HEK293 (cell line): ENCODE measurements around the gene PDE4D.

ENCODE experiments used
- CTCF ChIA-PET: fragments of 350-600 bp; formaldehyde crosslinking; extraction: SDS; loops from one replicate; lab custom pipeline; 2021; ENCODE audit warnings: antibody characterized with exemption; lab: Yijun Ruan, JAX
- POLR2A ChIA-PET: fragments of 300-600 bp; formaldehyde crosslinking; extraction: SDS; loops from one replicate; lab custom pipeline; 2020; ENCODE audit warnings: antibody characterized with exemption, inconsistent platforms; lab: Yijun Ruan, JAX
- H3K27ac ChIP-seq: fragments of 200-500 bp; sonication (Bioruptor generic); 2 replicates; pipeline ENCODE4 v1.5.1; 2014; ENCODE audit warnings: low read depth, low read length, control low read depth, inconsistent platforms; ENCODE audit errors: extremely low read depth
- H3K36me3 ChIP-seq, 2 experiments: fragments of 200-500 bp in 1 of 2; sonication (Bioruptor generic) in 1 of 2; 1 replicate in 1 of 2; 2 replicates in 1 of 2; pipeline ENCODE4 v1.5.1; 2014 to 2017; ENCODE audit warnings: inconsistent platforms in 2 of 2, low read length in 2 of 2; ENCODE audit not compliant: control insufficient read depth in 2 of 2, insufficient read depth in 1 of 2
- H3K4me1 ChIP-seq: fragments of 200-500 bp; sonication (Bioruptor generic); 2 replicates; pipeline ENCODE4 v1.5.1; 2014; ENCODE audit warnings: mild to moderate bottlenecking, low read length, inconsistent platforms; ENCODE audit not compliant: control insufficient read depth, insufficient read depth
- H3K4me3 ChIP-seq: 2 replicates; pipeline ENCODE4 v1.5.1; 2011; ENCODE audit warnings: low read depth, mild to moderate bottlenecking, control low read depth, low read length, moderate library complexity
- H3K9me3 ChIP-seq: fragments of 200-500 bp; sonication (Bioruptor generic); 2 replicates; pipeline ENCODE4 v1.5.1; 2014; ENCODE audit warnings: low read depth, low read length, inconsistent platforms; ENCODE audit not compliant: control insufficient read depth, insufficient read depth
- GLI4 ChIP-seq: fragments of 450-650 bp; formaldehyde crosslinking; IDR thresholded peaks from 2 replicates; pipeline ENCODE4 v1.5.1; 2016; ENCODE audit warnings: missing biosample characterization, missing genetic modification characterization
- PRDM4 ChIP-seq: fragments of 450-650 bp; formaldehyde crosslinking; IDR thresholded peaks from 2 replicates; pipeline ENCODE4 v1.5.1; 2017; ENCODE audit warnings: missing biosample characterization, missing genetic modification characterization
- RBAK ChIP-seq: fragments of 450-650 bp; formaldehyde crosslinking; IDR thresholded peaks from 2 replicates; pipeline ENCODE4 v1.5.1; 2016; ENCODE audit warnings: missing biosample characterization, missing genetic modification characterization
- ZFP37 ChIP-seq: fragments of 450-650 bp; formaldehyde crosslinking; IDR thresholded peaks from 2 replicates; pipeline ENCODE4 v1.5.1; 2016; ENCODE audit warnings: missing biosample characterization, missing genetic modification characterization
- ZNF10 ChIP-seq: fragments of 450-650 bp; formaldehyde crosslinking; IDR thresholded peaks from 2 replicates; pipeline ENCODE4 v1.5.1; 2017; ENCODE audit warnings: missing biosample characterization, missing genetic modification characterization
- ZNF112 ChIP-seq: fragments of 450-650 bp; formaldehyde crosslinking; IDR thresholded peaks from 2 replicates; pipeline ENCODE4 v1.5.0; 2017; ENCODE audit warnings: missing biosample characterization, missing genetic modification characterization
- ZNF138 ChIP-seq: fragments of 450-650 bp; formaldehyde crosslinking; IDR thresholded peaks from 2 replicates; pipeline ENCODE4 v1.5.1; 2016; ENCODE audit warnings: missing biosample characterization, missing genetic modification characterization, borderline replicate concordance
- ZNF184 ChIP-seq: fragments of 450-650 bp; IDR thresholded peaks from 2 replicates; pipeline ENCODE4 v1.5.1; 2018; ENCODE audit warnings: missing biosample characterization, mild to moderate bottlenecking, missing genetic modification characterization
- ZNF2 ChIP-seq: fragments of 450-650 bp; formaldehyde crosslinking; IDR thresholded peaks from 2 replicates; pipeline ENCODE4 v1.5.1; 2016; ENCODE audit warnings: missing biosample characterization, missing genetic modification characterization
- ZNF202 ChIP-seq: fragments of 450-650 bp; formaldehyde crosslinking; IDR thresholded peaks from 2 replicates; pipeline ENCODE4 v1.5.1; 2016; ENCODE audit warnings: missing biosample characterization, missing genetic modification characterization, borderline replicate concordance
- ZNF280D ChIP-seq: fragments of 450-650 bp; formaldehyde crosslinking; IDR thresholded peaks from 2 replicates; pipeline ENCODE4 v1.5.1; 2016; ENCODE audit warnings: missing biosample characterization, missing genetic modification characterization
- ZNF311 ChIP-seq: fragments of 450-650 bp; formaldehyde crosslinking; IDR thresholded peaks from 2 replicates; pipeline ENCODE4 v1.5.1; 2017; ENCODE audit warnings: missing biosample characterization, missing genetic modification characterization, borderline replicate concordance
- ZNF394 ChIP-seq: fragments of 450-650 bp; formaldehyde crosslinking; IDR thresholded peaks from 2 replicates; pipeline ENCODE4 v1.5.1; 2016; ENCODE audit warnings: missing biosample characterization, missing genetic modification characterization, mild to moderate bottlenecking, moderate library complexity, borderline replicate concordance
- ZNF433 ChIP-seq: fragments of 450-650 bp; formaldehyde crosslinking; IDR thresholded peaks from 2 replicates; pipeline ENCODE4 v1.5.1; 2016; ENCODE audit warnings: missing biosample characterization, missing genetic modification characterization, low read depth
- ZNF449 ChIP-seq: fragments of 450-650 bp; formaldehyde crosslinking; IDR thresholded peaks from 2 replicates; pipeline ENCODE4 v1.5.1; 2017; ENCODE audit warnings: missing biosample characterization, mild to moderate bottlenecking, missing genetic modification characterization, moderate library complexity
- ZNF521 ChIP-seq: fragments of 450-650 bp; formaldehyde crosslinking; IDR thresholded peaks from 2 replicates; pipeline ENCODE4 v1.5.1; 2017; ENCODE audit warnings: missing biosample characterization, mild to moderate bottlenecking, missing genetic modification characterization
- ZNF664 ChIP-seq: fragments of 450-650 bp; formaldehyde crosslinking; IDR thresholded peaks from 2 replicates; pipeline ENCODE4 v1.5.1; 2016; ENCODE audit warnings: missing biosample characterization, missing genetic modification characterization
- TF ChIP-seq, protein P1 (sequence below): fragments of 450-650 bp; formaldehyde crosslinking; IDR thresholded peaks from 2 replicates; pipeline ENCODE4 v1.5.1; 2016; ENCODE audit warnings: missing biosample characterization, missing genetic modification characterization
- TF ChIP-seq, protein P2 (sequence below): fragments of 450-650 bp; formaldehyde crosslinking; IDR thresholded peaks from 2 replicates; pipeline ENCODE4 v1.5.1; 2017; ENCODE audit warnings: missing biosample characterization, missing genetic modification characterization

The PDE4D gene

GRCh38 chr5:59158637-59159391, 734.7 kb downstream of the PDE4D start:
- H3K36me3 ChIP-seq: no peaks in the 10 kb centered on the region; a peak in 1 of 3 replicates
- no peaks in the 10 kb centered on the region for H3K9me3 ChIP-seq
- CTCF ChIA-PET: interaction anchor here (0.7 to 1.1 kb wide), 4 partner anchors 17 to 667 kb away, joined by 3 to 4 read pairs (median 3); no protein-coding TSS in a partner anchor
- POLR2A ChIA-PET: no interaction called here
- TF ChIP-seq ZNF433 (tag by site-specific recombination): no peak
- TF ChIP-seq ZNF138 (tag by site-specific recombination): no peak
- no peak for TF ChIP-seq ZNF10 (tag by site-specific recombination)
- no peak for TF ChIP-seq ZNF2 (tag by site-specific recombination)
- TF ChIP-seq, all 188 proteins: peak for 0
- Histone ChIP-seq H3K27ac (no peak overlapping the region), H3K4me3 (no peak overlapping the region), H3K4me1 (no peaks in the 10 kb centered on the region)

DNA sequence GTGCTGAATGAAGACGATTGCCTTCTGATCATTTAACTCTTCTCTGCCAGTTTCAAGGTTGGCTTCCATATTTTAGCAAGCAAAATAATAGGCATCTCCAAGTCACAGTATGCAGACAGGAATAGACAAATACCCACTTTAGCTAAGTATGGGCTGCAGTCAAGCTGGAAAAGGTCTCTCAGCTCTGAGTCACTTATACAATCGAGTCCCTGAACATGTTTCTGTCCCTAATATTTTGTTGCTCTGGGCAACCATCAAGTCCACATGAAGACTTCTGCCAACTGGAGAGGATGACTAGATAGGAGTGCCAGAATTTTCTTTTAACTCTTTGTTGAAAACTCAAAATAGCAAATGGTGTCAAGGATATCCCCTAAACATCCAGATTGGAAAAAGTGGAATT, 735.4 kb downstream of the PDE4D start:
- H3K4me3 ChIP-seq: no peak overlapping the region
- no peaks in the 10 kb centered on the region for H3K4me1 ChIP-seq
- TF ChIP-seq ZNF664 (tag by site-specific recombination) (no peak), ZNF202 (no peak), ZNF449 (tag by site-specific recombination) (no peak), RBAK (no peak), ZNF10 (tag by site-specific recombination) (no peak), ZFP37 (tag by site-specific recombination) (no peak), ZNF521 (tag by site-specific recombination) (no peak), ZNF394 (no peak), ZNF184 (tag by site-specific recombination) (no peak), ZNF112 (tag by site-specific recombination) (no peak), ZNF280D (tag by site-specific recombination) (no peak)
- TF ChIP-seq, protein P1, sequence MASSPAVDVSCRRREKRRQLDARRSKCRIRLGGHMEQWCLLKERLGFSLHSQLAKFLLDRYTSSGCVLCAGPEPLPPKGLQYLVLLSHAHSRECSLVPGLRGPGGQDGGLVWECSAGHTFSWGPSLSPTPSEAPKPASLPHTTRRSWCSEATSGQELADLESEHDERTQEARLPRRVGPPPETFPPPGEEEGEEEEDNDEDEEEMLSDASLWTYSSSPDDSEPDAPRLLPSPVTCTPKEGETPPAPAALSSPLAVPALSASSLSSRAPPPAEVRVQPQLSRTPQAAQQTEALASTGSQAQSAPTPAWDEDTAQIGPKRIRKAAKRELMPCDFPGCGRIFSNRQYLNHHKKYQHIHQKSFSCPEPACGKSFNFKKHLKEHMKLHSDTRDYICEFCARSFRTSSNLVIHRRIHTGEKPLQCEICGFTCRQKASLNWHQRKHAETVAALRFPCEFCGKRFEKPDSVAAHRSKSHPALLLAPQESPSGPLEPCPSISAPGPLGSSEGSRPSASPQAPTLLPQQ (tag by site-specific recombination): no peak
- ChIA-PET POLR2A (no interaction called here), CTCF (interaction anchor here (0.8 to 1.0 kb wide), 2 partner anchors 15 to 272 kb away, joined by 4 read pairs; no protein-coding TSS in a partner anchor)
- no peaks in the 10 kb centered on the region; a peak in 1 of 3 replicates for H3K36me3 ChIP-seq
- H3K9me3 ChIP-seq: no peaks in the 10 kb centered on the region
- H3K27ac ChIP-seq: no peak overlapping the region

GRCh38 chr5:59157068-59157467, 736.5 kb downstream of the PDE4D start:
- ChIA-PET CTCF (interaction anchor here (0.6 kb wide), 2 partner anchors 149 to 210 kb away, joined by 3 to 4 read pairs; no protein-coding TSS in a partner anchor), POLR2A (no interaction called here)
- Histone ChIP-seq H3K9me3 (no peaks in the 10 kb centered on the region), H3K4me1 (no peaks in the 10 kb centered on the region), H3K4me3 (no peak overlapping the region), H3K27ac (no peak overlapping the region), H3K36me3 (no peaks in the 10 kb centered on the region)
- TF ChIP-seq, protein P2, sequence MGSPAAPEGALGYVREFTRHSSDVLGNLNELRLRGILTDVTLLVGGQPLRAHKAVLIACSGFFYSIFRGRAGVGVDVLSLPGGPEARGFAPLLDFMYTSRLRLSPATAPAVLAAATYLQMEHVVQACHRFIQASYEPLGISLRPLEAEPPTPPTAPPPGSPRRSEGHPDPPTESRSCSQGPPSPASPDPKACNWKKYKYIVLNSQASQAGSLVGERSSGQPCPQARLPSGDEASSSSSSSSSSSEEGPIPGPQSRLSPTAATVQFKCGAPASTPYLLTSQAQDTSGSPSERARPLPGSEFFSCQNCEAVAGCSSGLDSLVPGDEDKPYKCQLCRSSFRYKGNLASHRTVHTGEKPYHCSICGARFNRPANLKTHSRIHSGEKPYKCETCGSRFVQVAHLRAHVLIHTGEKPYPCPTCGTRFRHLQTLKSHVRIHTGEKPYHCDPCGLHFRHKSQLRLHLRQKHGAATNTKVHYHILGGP (tag by site-specific recombination): no peak
- TF ChIP-seq ZNF311 (no peak), GLI4 (tag by site-specific recombination) (no peak), PRDM4 (tag by site-specific recombination) (no peak)
